HEK293 (cell line): ENCODE data around the gene LIN54.
A peak's percentile ranks its signal among the peaks of the same experiment; 100 is the strongest.

Experiments used
- BCL11A ChIP-seq: fragments of 450-650 bp; formaldehyde crosslinking; IDR thresholded peaks from 2 replicates; pipeline ENCODE4 v1.5.1; 2016; ENCODE audit warnings: low read depth, missing biosample characterization, missing genetic modification characterization
- KLF16 ChIP-seq: fragments of 450-650 bp; formaldehyde crosslinking; IDR thresholded peaks from 2 replicates; pipeline ENCODE4 v1.5.1; 2017; ENCODE audit warnings: missing biosample characterization, missing genetic modification characterization
- KLF17 ChIP-seq: fragments of 450-650 bp; formaldehyde crosslinking; IDR thresholded peaks from 2 replicates; pipeline ENCODE4 v1.5.1; 2016; ENCODE audit warnings: missing biosample characterization, missing genetic modification characterization
- OSR2 ChIP-seq: fragments of 450-650 bp; formaldehyde crosslinking; IDR thresholded peaks from 2 replicates; pipeline ENCODE4 v1.5.1; 2016; ENCODE audit warnings: missing biosample characterization, missing genetic modification characterization
- PATZ1 ChIP-seq: fragments of 450-650 bp; formaldehyde crosslinking; IDR thresholded peaks from 2 replicates; pipeline ENCODE4 v1.5.1; 2016; ENCODE audit warnings: missing biosample characterization, missing genetic modification characterization
- PRDM10 ChIP-seq: fragments of 450-650 bp; formaldehyde crosslinking; IDR thresholded peaks from 2 replicates; pipeline ENCODE4 v1.5.1; 2016; ENCODE audit warnings: missing biosample characterization, missing genetic modification characterization
- SP3 ChIP-seq: fragments of 450-650 bp; formaldehyde crosslinking; IDR thresholded peaks from 2 replicates; pipeline ENCODE4 v1.5.1; 2016; ENCODE audit warnings: missing biosample characterization, missing genetic modification characterization
- SP7 ChIP-seq: fragments of 450-650 bp; formaldehyde crosslinking; IDR thresholded peaks from 2 replicates; pipeline ENCODE4 v1.5.1; 2016; ENCODE audit warnings: missing biosample characterization, missing genetic modification characterization
- YY2 ChIP-seq: fragments of 450-650 bp; formaldehyde crosslinking; IDR thresholded peaks from 2 replicates; pipeline ENCODE4 v1.5.1; 2016; ENCODE audit warnings: missing biosample characterization, missing genetic modification characterization
- ZBTB8A ChIP-seq: fragments of 450-650 bp; formaldehyde crosslinking; IDR thresholded peaks from 2 replicates; pipeline ENCODE4 v1.5.1; 2016; ENCODE audit warnings: missing biosample characterization, missing genetic modification characterization
- ZFP69B ChIP-seq: fragments of 450-650 bp; formaldehyde crosslinking; IDR thresholded peaks from 2 replicates; pipeline ENCODE4 v1.5.1; 2016; ENCODE audit warnings: missing biosample characterization, missing genetic modification characterization
- ZIC2 ChIP-seq: fragments of 450-650 bp; formaldehyde crosslinking; IDR thresholded peaks from 2 replicates; pipeline ENCODE4 v1.5.1; 2016; ENCODE audit warnings: missing biosample characterization, missing genetic modification characterization
- ZNF140 ChIP-seq: fragments of 450-650 bp; formaldehyde crosslinking; IDR thresholded peaks from 2 replicates; pipeline ENCODE4 v1.5.1; 2016; ENCODE audit warnings: missing biosample characterization, missing genetic modification characterization
- ZNF184 ChIP-seq: fragments of 450-650 bp; IDR thresholded peaks from 2 replicates; pipeline ENCODE4 v1.5.1; 2018; ENCODE audit warnings: missing biosample characterization, mild to moderate bottlenecking, missing genetic modification characterization
- ZNF24 ChIP-seq: fragments of 450-650 bp; formaldehyde crosslinking; IDR thresholded peaks from 2 replicates; pipeline ENCODE4 v1.5.1; 2016; ENCODE audit warnings: missing biosample characterization, missing genetic modification characterization
- ZNF311 ChIP-seq: fragments of 450-650 bp; formaldehyde crosslinking; IDR thresholded peaks from 2 replicates; pipeline ENCODE4 v1.5.1; 2017; ENCODE audit warnings: missing biosample characterization, missing genetic modification characterization, borderline replicate concordance
- ZNF350 ChIP-seq: fragments of 450-650 bp; formaldehyde crosslinking; IDR thresholded peaks from 2 replicates; pipeline ENCODE4 v1.5.0; 2017; ENCODE audit warnings: missing biosample characterization, mild to moderate bottlenecking, missing genetic modification characterization
- ZNF366 ChIP-seq: fragments of 450-650 bp; formaldehyde crosslinking; conservative IDR thresholded peaks from 2 replicates; pipeline ENCODE4 v1.5.1; 2016; ENCODE audit warnings: missing biosample characterization, missing genetic modification characterization
- ZNF391 ChIP-seq: fragments of 450-650 bp; formaldehyde crosslinking; IDR thresholded peaks from 2 replicates; pipeline ENCODE4 v1.5.1; 2016; ENCODE audit warnings: low read depth, missing biosample characterization, missing genetic modification characterization, borderline replicate concordance
- ZNF501 ChIP-seq: fragments of 450-650 bp; formaldehyde crosslinking; IDR thresholded peaks from 2 replicates; pipeline ENCODE4 v1.5.1; 2016; ENCODE audit warnings: missing biosample characterization, missing genetic modification characterization
- ZNF510 ChIP-seq: fragments of 450-650 bp; formaldehyde crosslinking; IDR thresholded peaks from 2 replicates; pipeline ENCODE4 v1.5.1; 2018; ENCODE audit warnings: mild to moderate bottlenecking, missing genetic modification characterization, missing biosample characterization; ENCODE audit not compliant: insufficient replicate concordance
- ZNF580 ChIP-seq: fragments of 450-650 bp; formaldehyde crosslinking; IDR thresholded peaks from 2 replicates; pipeline ENCODE4 v1.5.1; 2016; ENCODE audit warnings: missing biosample characterization, missing genetic modification characterization
- ZNF639 ChIP-seq: fragments of 450-650 bp; formaldehyde crosslinking; IDR thresholded peaks from 2 replicates; pipeline ENCODE4 v1.5.1; 2016; ENCODE audit warnings: missing biosample characterization, missing genetic modification characterization
- ZNF645 ChIP-seq: fragments of 450-650 bp; formaldehyde crosslinking; IDR thresholded peaks from 2 replicates; pipeline ENCODE4; 2016; ENCODE audit warnings: missing biosample characterization, missing genetic modification characterization
- ZNF704 ChIP-seq: fragments of 450-650 bp; formaldehyde crosslinking; IDR thresholded peaks from 2 replicates; pipeline ENCODE4 v1.5.1; 2016; ENCODE audit warnings: missing biosample characterization, missing genetic modification characterization
- ZNF830 ChIP-seq: fragments of 450-650 bp; IDR thresholded peaks from 2 replicates; pipeline ENCODE4 v1.5.0; 2018; ENCODE audit warnings: missing biosample characterization, missing genetic modification characterization, low read depth, mild to moderate bottlenecking, moderate library complexity
- ZNF843 ChIP-seq: fragments of 450-650 bp; formaldehyde crosslinking; IDR thresholded peaks from 2 replicates; pipeline ENCODE4 v1.5.1; 2016; ENCODE audit warnings: missing biosample characterization, missing genetic modification characterization
- ZSCAN30 ChIP-seq: fragments of 450-650 bp; IDR thresholded peaks from 2 replicates; pipeline ENCODE4 v1.5.1; 2018; ENCODE audit warnings: missing biosample characterization, mild to moderate bottlenecking, missing genetic modification characterization, moderate library complexity
- ZXDB ChIP-seq: fragments of 450-650 bp; formaldehyde crosslinking; IDR thresholded peaks from 2 replicates; pipeline ENCODE4 v1.5.1; 2016; ENCODE audit warnings: missing biosample characterization, missing genetic modification characterization

LIN54 gene

GRCh38 chr4:83034630-83035494 is 24.2 kb upstream of the LIN54 start, which contains the start of gene COPS4 (continued):
- no peak for TF ChIP-seq ZNF704 (tag by site-specific recombination)
- TF ChIP-seq ZNF501 = peak; percentile 61
- TF ChIP-seq ZNF830 (tag by site-specific recombination) = no peak
- TF ChIP-seq ZNF391 (tag by site-specific recombination) = no peak
- no peak for TF ChIP-seq ZNF140 (tag by site-specific recombination)
- TF ChIP-seq ZNF24 (tag by site-specific recombination) = peak; percentile 69
- TF ChIP-seq OSR2 = peak; percentile 20; the same call in 1 of the 2 replicates
- peak; percentile 94 for TF ChIP-seq ZXDB (tag by site-specific recombination)
- TF ChIP-seq PRDM10 = peak; percentile 96
- peak; percentile 87 for TF ChIP-seq SP3 (tag by site-specific recombination)
- TF ChIP-seq ZSCAN30 (tag by site-specific recombination) = peak; percentile 83
- peak; percentile 69; the same call in 1 of the 2 replicates for TF ChIP-seq ZFP69B (tag by site-specific recombination)
- TF ChIP-seq ZNF366 = peak; percentile 77
- TF ChIP-seq ZIC2 = no peak
- no peak; the same call in 1 of the 2 replicates for TF ChIP-seq ZNF350 (tag by site-specific recombination)
- no peak for TF ChIP-seq ZNF311 (tag by site-specific recombination)
- TF ChIP-seq ZNF639 (tag by site-specific recombination) = peak; percentile 83
- peak; percentile 18 for TF ChIP-seq ZNF580 (tag by site-specific recombination)
- TF ChIP-seq SP7 (tag by site-specific recombination) = peak; percentile 79
- no peak for TF ChIP-seq BCL11A
- TF ChIP-seq ZNF184 (tag by site-specific recombination) = 0 out of 2 replicates have a peak, but pooled peaks have one; percentile 21
- TF ChIP-seq KLF17 = peak; percentile 64; the same call in 1 of the 2 replicates
- no peak for TF ChIP-seq ZNF645 (tag by site-specific recombination)
- peak; percentile 58; the same call in 1 of the 2 replicates for TF ChIP-seq ZBTB8A (tag by site-specific recombination)
- TF ChIP-seq KLF16 (tag by site-specific recombination) = peak; percentile 70
- TF ChIP-seq PATZ1 (tag by site-specific recombination) = peak; percentile 70
- no peak for TF ChIP-seq ZNF510 (tag by site-specific recombination)
- no peak; the same call in none of the 2 replicates for TF ChIP-seq ZNF843
- peak; percentile 60; the same call in 1 of the 2 replicates for TF ChIP-seq YY2 (tag by site-specific recombination)
